Endothelial cell of umbilical vein (primary cell): ENCODE results near the gene CCSER1. TPM values are rescaled to one million over a fixed set of nuclear protein-coding genes. Genes with fewer than 3 reads are reported as not detected.

Source experiments
- BruUV-seq: library from RNA; stranded (reverse); fragments of 400-500 nt; replicated peaks from 2 replicates; lab custom pipeline; 2021; lab: Mats Ljungman, UMichigan
- CTCF ChIA-PET: fragments of 300-600, 350-600 bp; sonication (Branson Sonifier 250); formaldehyde crosslinking; loops from one replicate; lab custom pipeline; 2021; ENCODE audit warnings: antibody characterized with exemption, inconsistent platforms; lab: Charles Lee
- POLR2A ChIA-PET: fragments of 300-600, 350-600 bp; sonication (Branson Sonifier 250); formaldehyde crosslinking; loops from one replicate; lab custom pipeline; 2021; ENCODE audit warnings: antibody characterized with exemption, inconsistent platforms; lab: Charles Lee
- DNase-seq: peaks from one replicate; pipeline ENCODE4 v3.0.0-alpha.2; 2011; ENCODE audit warnings: low read depth, low spot score
- FAIRE-seq: peaks from 2 replicates; lab custom pipeline; 2011; peaks lifted over from hg19 to GRCh38; lab: Jason Lieb, UNC
- H2AFZ ChIP-seq: 2 replicates; pipeline ENCODE4 v1.6.0; 2012; ENCODE audit warnings: low read depth, low read length, control low read depth, inconsistent platforms
- H3K27ac ChIP-seq: 2 replicates; pipeline ENCODE4 v1.5.1; 2011; ENCODE audit warnings: low read depth, mild to moderate bottlenecking, control low read depth, low read length, moderate library complexity; ENCODE audit not compliant: insufficient read depth
- H3K27me3 ChIP-seq, 2 experiments: 2 replicates each; pipeline versions ENCODE4 v1.6.0 to v1.6.1; 2011; ENCODE audit warnings: low read length in 2 of 2, mixed read lengths in 1 of 2; ENCODE audit not compliant: control insufficient read depth in 2 of 2, insufficient read depth in 2 of 2
- H3K36me3 ChIP-seq, 2 experiments: 2 replicates in 1 of 2; 3 replicates in 1 of 2; pipeline ENCODE4 v1.5.1; 2011; ENCODE audit warnings: low read length in 2 of 2, mild to moderate bottlenecking in 1 of 2, moderate library complexity in 1 of 2; ENCODE audit not compliant: control insufficient read depth in 2 of 2, insufficient read depth in 2 of 2; ENCODE audit errors: extremely low read depth in 1 of 2
- H3K4me1 ChIP-seq: 3 replicates; pipeline ENCODE4 v1.5.1; 2011; ENCODE audit warnings: mild to moderate bottlenecking, low read length; ENCODE audit not compliant: control insufficient read depth, insufficient read depth; ENCODE audit errors: extremely low read depth
- H3K4me2 ChIP-seq: 2 replicates; pipeline ENCODE4 v1.6.1; 2011; ENCODE audit warnings: low read length, control low read depth, mixed read lengths; ENCODE audit not compliant: insufficient read depth
- H3K4me3 ChIP-seq, 3 experiments: fragments of 200-600 bp in 1 of 3; sonication (generic), shearing (Covaris generic) in 1 of 3; replicated peaks in 1 of 3; 2 replicates each; pipeline ENCODE4 v1.5.1; 2011 to 2016; ENCODE audit warnings: control low read depth in 3 of 3, low read length in 3 of 3, mild to moderate bottlenecking in 2 of 3, inconsistent platforms in 1 of 3, low read depth in 1 of 3, moderate library complexity in 1 of 3; ENCODE audit not compliant: insufficient read depth in 1 of 3
- H3K79me2 ChIP-seq: 2 replicates; pipeline ENCODE4 v1.6.0; 2012; ENCODE audit warnings: low read length, inconsistent platforms; ENCODE audit not compliant: control insufficient read depth, insufficient read depth
- H3K9ac ChIP-seq: replicated peaks from 2 replicates; pipeline ENCODE3; 2011; ENCODE audit warnings: low read length, control low read depth; ENCODE audit not compliant: insufficient read depth; ENCODE audit errors: extremely low read depth
- H3K9me1 ChIP-seq: replicated peaks from 3 replicates; pipeline ENCODE4 v1.6.0; 2011; ENCODE audit warnings: mild to moderate bottlenecking, low read length; ENCODE audit not compliant: control insufficient read depth, insufficient read depth; ENCODE audit errors: extremely low read depth
- H3K9me3 ChIP-seq: replicated peaks from 2 replicates; pipeline ENCODE4 v1.5.1; 2012; ENCODE audit warnings: low read length, inconsistent platforms; ENCODE audit not compliant: control insufficient read depth, insufficient read depth
- H4K20me1 ChIP-seq: replicated peaks from 2 replicates; pipeline ENCODE3; 2011; ENCODE audit warnings: mild to moderate bottlenecking, low read length; ENCODE audit not compliant: control insufficient read depth, insufficient read depth; ENCODE audit errors: extremely low read depth
- EZH2 ChIP-seq: IDR thresholded peaks from 2 replicates; pipeline ENCODE4 v1.6.1; 2012; ENCODE audit warnings: borderline replicate concordance, low read depth, mild to moderate bottlenecking, moderate library complexity, low read length, inconsistent platforms; ENCODE audit not compliant: severe bottlenecking
- FOS ChIP-seq: IDR thresholded peaks from 2 replicates; pipeline ENCODE4 v1.6.1; 2011; ENCODE audit warnings: mild to moderate bottlenecking, low read length, moderate library complexity, borderline replicate concordance; ENCODE audit not compliant: insufficient read depth
- GATA2 ChIP-seq: IDR thresholded peaks from 2 replicates; pipeline ENCODE4 v1.7.0; 2011; ENCODE audit warnings: low read depth, mild to moderate bottlenecking, moderate library complexity, mixed read lengths, low read length; ENCODE audit not compliant: insufficient read length, insufficient read depth
- JUN ChIP-seq: IDR thresholded peaks from 2 replicates; pipeline ENCODE4 v1.6.1; 2011; ENCODE audit warnings: borderline replicate concordance, low read depth; ENCODE audit not compliant: insufficient read length, insufficient read depth
- MAX ChIP-seq: IDR thresholded peaks from 2 replicates; pipeline ENCODE4 v1.6.1; 2011; ENCODE audit not compliant: insufficient read depth, insufficient read length
- MYC ChIP-seq: IDR thresholded peaks from one replicate; pipeline ENCODE4 v1.6.1; 2011; ENCODE audit warnings: mild to moderate bottlenecking, low read depth, low read length
- POLR2A ChIP-seq: IDR thresholded peaks from 2 replicates; pipeline ENCODE4 v1.6.1; 2012; ENCODE audit warnings: low read depth, mild to moderate bottlenecking, control low read depth, low read length
- POLR2AphosphoS5 ChIP-seq: IDR thresholded peaks from 2 replicates; pipeline ENCODE4 v1.6.1; 2012; ENCODE audit warnings: low read depth, mild to moderate bottlenecking, control low read depth, low read length, moderate library complexity; ENCODE audit not compliant: insufficient read depth
- dilution Hi-C: fragments of 300-500 bp; cut with MboI; formaldehyde crosslinking; loops from one replicate; pipeline ENCODE4 v1.15.0; 2019; ENCODE audit warnings: low sequenced_read_pairs; ENCODE audit not compliant: extremely low pct_ligation_motif_present
- intact Hi-C: fragments of 100-400 bp; cut with micrococcal nuclease; formaldehyde crosslinking; loops from one replicate; pipeline ENCODE4 v1.10.0; 2022
- polyA plus RNA-seq, 4 experiments: library from polyadenylated mRNA; depleted of rRNA in 3 of 4; stranded (reverse) in 3 of 4; unstranded in 1 of 4; fragments of >200 nt; gene quantifications; 2 replicates each; pipeline versions ENCODE4 v1.2.1 to v1.2.3, GENCODE V29; 2011 to 2012; ENCODE audit warnings: missing spikeins in 1 of 4
- total RNA-seq: library from RNA; stranded (reverse); gene quantifications from 2 replicates; pipeline ENCODE4 v1.2.3, GENCODE V29; 2021
- TF ChIP-seq, protein P1 (sequence below), 2 donors: IDR thresholded peaks; 1 replicate in 1 of 2; 2 replicates in 1 of 2; pipeline ENCODE4 v1.5.1; 2011; ENCODE audit warnings: low read length in 2 of 2, mild to moderate bottlenecking in 2 of 2, moderate library complexity in 2 of 2, control low read depth in 1 of 2, inconsistent platforms in 1 of 2, low read depth in 1 of 2; ENCODE audit not compliant: insufficient read depth in 1 of 2; ENCODE audit errors: extremely low read depth in 1 of 2

Gene CCSER1
- total and polyA plus RNA-seq, 2 donors (not counting 3 experiments of a cell fraction or from before 2014, with no cell fraction given), result 0.11 to 1.8 TPM

GRCh38 chr4:90982813-90983212, 855.6 kb downstream of the CCSER1 start:
- intact Hi-C loops, result no loop called here
- TF ChIP-seq MYC, result no peak
- TF ChIP-seq, protein P1, sequence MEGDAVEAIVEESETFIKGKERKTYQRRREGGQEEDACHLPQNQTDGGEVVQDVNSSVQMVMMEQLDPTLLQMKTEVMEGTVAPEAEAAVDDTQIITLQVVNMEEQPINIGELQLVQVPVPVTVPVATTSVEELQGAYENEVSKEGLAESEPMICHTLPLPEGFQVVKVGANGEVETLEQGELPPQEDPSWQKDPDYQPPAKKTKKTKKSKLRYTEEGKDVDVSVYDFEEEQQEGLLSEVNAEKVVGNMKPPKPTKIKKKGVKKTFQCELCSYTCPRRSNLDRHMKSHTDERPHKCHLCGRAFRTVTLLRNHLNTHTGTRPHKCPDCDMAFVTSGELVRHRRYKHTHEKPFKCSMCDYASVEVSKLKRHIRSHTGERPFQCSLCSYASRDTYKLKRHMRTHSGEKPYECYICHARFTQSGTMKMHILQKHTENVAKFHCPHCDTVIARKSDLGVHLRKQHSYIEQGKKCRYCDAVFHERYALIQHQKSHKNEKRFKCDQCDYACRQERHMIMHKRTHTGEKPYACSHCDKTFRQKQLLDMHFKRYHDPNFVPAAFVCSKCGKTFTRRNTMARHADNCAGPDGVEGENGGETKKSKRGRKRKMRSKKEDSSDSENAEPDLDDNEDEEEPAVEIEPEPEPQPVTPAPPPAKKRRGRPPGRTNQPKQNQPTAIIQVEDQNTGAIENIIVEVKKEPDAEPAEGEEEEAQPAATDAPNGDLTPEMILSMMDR (IDR thresholded peaks at IDR 0.05; ENCODE audit: extremely low read depth in 1 of 2, insufficient read depth in 1 of 2, low read depth in 1 of 2, low read length in 2 of 2), result no peak
- TF ChIP-seq EZH2, result no peak
- TF ChIP-seq POLR2AphosphoS5, result no peak
- no peak for TF ChIP-seq FOS
- no peak for TF ChIP-seq GATA2
- no peak for TF ChIP-seq POLR2A
- no peak for TF ChIP-seq MAX
- no peak for TF ChIP-seq JUN
- no peak overlapping the region for H3K4me3 ChIP-seq
- no peaks in the 10 kb centered on the region for H3K79me2 ChIP-seq
- BruUV-seq, result no TSS peak
- H3K4me1 ChIP-seq, result no peaks in the 10 kb centered on the region
- H2AFZ ChIP-seq, result no peak overlapping the region
- dilution Hi-C loops, result no loop called here
- ChIA-PET CTCF (no interaction called here), POLR2A (no interaction called here)
- no peaks in the 10 kb centered on the region for H4K20me1 ChIP-seq
- H3K36me3 ChIP-seq, result no peaks in the 10 kb centered on the region
- no peak overlapping the region for H3K4me2 ChIP-seq
- H3K9me1 ChIP-seq, result no peaks in the 10 kb centered on the region
- H3K9me3 ChIP-seq, result no peaks in the 10 kb centered on the region
- H3K27ac ChIP-seq, result no peak overlapping the region
- no peak overlapping the region for H3K9ac ChIP-seq
- DNase-seq, result no peak
- no peaks in the 10 kb centered on the region for H3K27me3 ChIP-seq
- no peak for FAIRE-seq
